ENCODE measurements around the gene SHC3. TPM values are rescaled to one million over a fixed set of nuclear protein-coding genes. Genes with fewer than 3 reads are reported as not detected.

The SHC3 gene
- total RNA-seq, 1 experiment from 2014 or later, result 4.0 TPM

- no peak overlapping the region for H3K27ac Mint-ChIP-seq (ENCODE audit: unreplicated experiment)
- H3K9me3 Mint-ChIP-seq (ENCODE audit: low read depth, unreplicated experiment), result no peaks in the 10 kb centered on the region
- H3K4me3 Mint-ChIP-seq (ENCODE audit: low read depth, unreplicated experiment), result no peak overlapping the region
Measured at GRCh38 chr9:89058906-89059305, 119.7 kb downstream of the SHC3 start.

DNA sequence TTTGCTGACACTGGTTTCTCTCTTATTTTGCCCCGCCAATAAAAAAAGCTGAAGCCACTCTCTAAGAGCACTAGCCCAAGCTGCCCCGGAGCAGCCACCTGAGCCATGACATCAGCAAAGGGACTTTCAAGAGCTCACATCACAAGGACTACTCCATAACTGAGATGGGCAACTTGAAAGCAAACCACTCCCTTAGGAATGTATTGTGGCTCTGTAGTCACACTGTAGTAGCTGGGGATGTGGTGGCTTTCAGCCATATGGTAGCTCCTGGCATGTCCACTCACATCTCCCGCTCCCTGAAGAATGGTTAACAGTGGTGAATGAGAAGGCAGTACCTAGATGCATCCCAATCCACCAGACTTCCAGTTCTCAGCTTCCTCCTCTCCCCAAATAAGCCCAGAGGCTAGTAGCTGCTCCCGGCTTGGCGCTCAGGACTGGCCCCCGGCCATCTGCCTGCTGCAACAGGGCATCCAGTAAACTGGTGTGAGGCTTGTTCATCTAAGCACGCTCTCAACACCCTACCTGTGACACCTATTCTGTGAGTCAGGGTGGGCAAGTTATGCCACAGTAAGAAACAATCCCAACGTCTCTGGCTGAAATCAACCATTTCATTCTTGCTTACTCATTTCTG, 123.6 kb downstream of the SHC3 start:
- no peak overlapping the region for H3K4me3 Mint-ChIP-seq (ENCODE audit: low read depth, unreplicated experiment)
- BruUV-seq (replicated peaks), result no TSS peak
- no peak for TF ChIP-seq CTCF (IDR thresholded peaks at IDR 0.05; ENCODE audit: unreplicated experiment)
- no peaks in the 10 kb centered on the region for H3K27me3 Mint-ChIP-seq (ENCODE audit: unreplicated experiment)
- no peaks in the 10 kb centered on the region for H3K4me1 Mint-ChIP-seq (ENCODE audit: low read depth, unreplicated experiment)
- CTCF ChIA-PET, result interaction anchor here (0.6 kb wide), 1 partner anchor 521 kb away, joined by 3 read pairs; no protein-coding TSS in a partner anchor
- H3K27ac Mint-ChIP-seq (ENCODE audit: unreplicated experiment), result no peak overlapping the region
- H3K36me3 Mint-ChIP-seq (ENCODE audit: insufficient read depth, unreplicated experiment), result no peaks in the 10 kb centered on the region
- intact Hi-C loops (cut with micrococcal nuclease; ENCODE audit: unreplicated experiment), result no loop called here
- DNase-seq, result no peak
- no peaks in the 10 kb centered on the region for H3K9me3 Mint-ChIP-seq (ENCODE audit: low read depth, unreplicated experiment)

More at GRCh38 chr9:89058906-89059305, 119.7 kb downstream of the SHC3 start:
- BruUV-seq (replicated peaks), result no TSS peak
- Mint-ChIP-seq H3K27me3 (ENCODE audit: unreplicated experiment) (no peaks in the 10 kb centered on the region), H3K36me3 (ENCODE audit: insufficient read depth, unreplicated experiment) (no peaks in the 10 kb centered on the region), H3K4me1 (ENCODE audit: low read depth, unreplicated experiment) (no peaks in the 10 kb centered on the region)
- CTCF ChIA-PET, result no interaction called here
- TF ChIP-seq CTCF (IDR thresholded peaks at IDR 0.05; ENCODE audit: unreplicated experiment), result no peak
- intact Hi-C loops (cut with micrococcal nuclease; ENCODE audit: unreplicated experiment), result no loop called here
- no peak for DNase-seq

DNA sequence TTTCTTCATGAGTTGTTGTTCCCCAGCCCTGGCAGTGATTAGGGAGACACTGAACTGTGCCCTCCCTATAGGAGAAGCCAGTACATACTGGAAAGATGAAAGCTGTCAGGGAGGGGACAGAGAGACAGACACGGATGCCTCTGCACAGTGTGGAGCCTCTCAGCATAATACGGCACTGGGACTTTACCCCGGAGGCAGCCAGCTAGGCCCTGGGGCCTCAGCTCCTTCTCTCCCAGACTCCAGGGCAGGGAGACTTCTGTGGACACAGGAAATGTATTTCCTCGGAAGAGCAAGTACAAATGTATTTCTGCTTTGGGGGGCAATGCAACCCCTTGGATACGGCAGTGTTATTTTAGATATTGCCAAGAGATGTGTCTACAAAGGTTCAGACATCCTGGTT, 125.3 kb downstream of the SHC3 start:
- BruUV-seq (replicated peaks), result no TSS peak
- TF ChIP-seq CTCF (IDR thresholded peaks at IDR 0.05; ENCODE audit: unreplicated experiment), result no peak
- DNase-seq, result no peak
- Mint-ChIP-seq H3K27me3 (ENCODE audit: unreplicated experiment) (no peaks in the 10 kb centered on the region), H3K27ac (ENCODE audit: unreplicated experiment) (no peak overlapping the region), H3K4me3 (ENCODE audit: low read depth, unreplicated experiment) (no peak overlapping the region), H3K36me3 (ENCODE audit: insufficient read depth, unreplicated experiment) (no peaks in the 10 kb centered on the region), H3K4me1 (ENCODE audit: low read depth, unreplicated experiment) (no peaks in the 10 kb centered on the region), H3K9me3 (ENCODE audit: low read depth, unreplicated experiment) (no peaks in the 10 kb centered on the region)
- CTCF ChIA-PET, result no interaction called here
- intact Hi-C loops (cut with micrococcal nuclease; ENCODE audit: unreplicated experiment), result no loop called here

- H3K4me1 Mint-ChIP-seq (ENCODE audit: low read depth, unreplicated experiment), result no peaks in the 10 kb centered on the region
- CTCF ChIA-PET, result no interaction called here
- H3K27ac Mint-ChIP-seq (ENCODE audit: unreplicated experiment), result no peak overlapping the region
Measured at GRCh38 chr9:89052470-89053097, 126.0 kb downstream of the SHC3 start.

More at GRCh38 chr9:89052470-89053097, 126.0 kb downstream of the SHC3 start:
- intact Hi-C loops (cut with micrococcal nuclease; ENCODE audit: unreplicated experiment), result no loop called here
- Mint-ChIP-seq H3K4me3 (ENCODE audit: low read depth, unreplicated experiment) (no peak overlapping the region), H3K36me3 (ENCODE audit: insufficient read depth, unreplicated experiment) (no peaks in the 10 kb centered on the region), H3K9me3 (ENCODE audit: low read depth, unreplicated experiment) (no peaks in the 10 kb centered on the region), H3K27me3 (ENCODE audit: unreplicated experiment) (no peaks in the 10 kb centered on the region)
- no peak for DNase-seq
- TF ChIP-seq CTCF (IDR thresholded peaks at IDR 0.05; ENCODE audit: unreplicated experiment), result no peak
- BruUV-seq (replicated peaks), result no TSS peak

Data from Calu3 (cell line).